IPS-20b (cell line): ENCODE results near the gene NUP58.

ENCODE experiments used
- H3K27ac ChIP-seq: one replicate; pipeline ENCODE4 v1.5.1; 2013; ENCODE audit warnings: low read length
- H3K27me3 ChIP-seq: 2 replicates; pipeline ENCODE4 v1.6.1; 2013; ENCODE audit warnings: mild to moderate bottlenecking, low read length, inconsistent platforms; ENCODE audit not compliant: insufficient read depth
- H3K36me3 ChIP-seq: 2 replicates; pipeline ENCODE4 v1.6.1; 2013; ENCODE audit warnings: low read depth, mild to moderate bottlenecking, inconsistent platforms, low read length, moderate library complexity; ENCODE audit not compliant: insufficient read depth
- H3K4me1 ChIP-seq: 2 replicates; pipeline ENCODE4 v1.6.1; 2013; ENCODE audit warnings: mild to moderate bottlenecking, control low read depth, inconsistent platforms, low read length, moderate library complexity; ENCODE audit not compliant: insufficient read depth
- H3K4me3 ChIP-seq: 2 replicates; pipeline ENCODE4 v1.5.1; 2013; ENCODE audit warnings: mild to moderate bottlenecking, low read length, inconsistent platforms
- H3K9ac ChIP-seq: 2 replicates; pipeline ENCODE4 v1.6.1; 2013; ENCODE audit warnings: low read depth, mild to moderate bottlenecking, inconsistent platforms, low read length, moderate library complexity
- H3K9me3 ChIP-seq: 2 replicates; pipeline ENCODE4 v1.6.1; 2013; ENCODE audit warnings: mild to moderate bottlenecking, low read depth, low read length, inconsistent platforms; ENCODE audit not compliant: insufficient read depth

The NUP58 gene

DNA sequence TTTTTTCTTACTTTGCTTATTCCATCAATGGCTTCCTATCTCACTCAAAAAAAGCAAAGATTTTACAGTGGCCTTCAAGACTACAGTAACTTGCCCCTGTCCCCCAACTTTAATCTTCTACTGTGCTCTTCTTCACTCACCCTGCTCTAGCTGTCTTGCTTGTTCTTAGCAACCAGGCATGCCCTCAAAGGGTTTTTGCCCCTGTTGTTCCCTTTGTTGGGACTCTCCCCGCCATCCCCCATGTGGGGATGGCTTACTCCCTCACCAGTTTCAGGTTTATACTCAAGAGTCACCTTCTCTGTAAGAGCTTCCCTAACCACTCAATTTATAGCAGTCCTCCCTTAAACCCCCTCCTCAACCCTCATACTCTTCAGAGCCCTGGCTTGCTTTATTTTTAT, 19.5 kb upstream of the NUP58 start:
- Histone ChIP-seq H3K27ac (no peak overlapping the region), H3K9ac (no peak overlapping the region), H3K9me3 (no peaks in the 10 kb centered on the region), H3K4me1 (peaks cover 4% of the 10 kb centered on the region; the same call in 1 of the 2 replicates), H3K27me3 (peaks cover 11% of the 10 kb centered on the region; the same call in 1 of the 2 replicates), H3K36me3 (no peaks in the 10 kb centered on the region), H3K4me3 (no peak overlapping the region)

DNA sequence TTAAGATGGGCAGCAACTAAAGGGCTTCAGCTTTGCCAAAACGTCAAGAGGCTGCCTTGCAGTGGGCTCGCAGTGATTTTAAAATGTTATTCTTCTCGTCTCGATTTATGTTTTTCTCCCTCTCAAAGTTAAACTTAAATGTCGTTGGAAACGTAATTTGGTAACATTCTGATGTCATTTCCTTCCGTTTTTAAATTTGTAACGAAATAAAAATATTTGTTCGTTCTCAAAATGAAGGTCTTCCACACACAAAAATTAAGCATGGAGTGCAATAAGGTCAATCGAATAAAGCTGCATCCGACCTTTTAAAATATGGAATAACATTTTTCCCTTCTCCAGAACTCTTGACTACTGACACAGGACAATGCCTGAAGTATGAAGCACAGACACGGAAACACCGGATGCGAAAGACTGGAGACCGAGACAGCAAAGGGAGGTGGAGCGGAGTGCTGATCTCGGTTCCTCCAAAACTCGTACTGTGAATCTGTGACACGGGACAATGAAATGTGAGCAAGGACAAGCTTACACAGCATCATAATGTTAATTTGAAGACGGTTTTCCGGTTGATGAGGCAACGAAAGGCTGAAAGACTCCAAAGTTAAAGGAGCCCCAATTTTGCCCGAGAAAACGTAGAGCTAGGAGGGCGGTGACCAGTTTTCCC, 15.0 kb upstream of the NUP58 start:
- no peaks in the 10 kb centered on the region for H3K9me3 ChIP-seq
- H3K27me3 ChIP-seq = peaks cover 15% of the 10 kb centered on the region; the same call in 1 of the 2 replicates
- H3K27ac ChIP-seq = no peak overlapping the region

GRCh38 chr13:25286969-25287961, 14.2 kb upstream of the NUP58 start, which contains the start of gene MTMR6:
MTMR6 (minus strand) TSS chr13:25287488; CDS start chr13:25287247, 241 bp downstream.
- Histone ChIP-seq H3K27ac (no peak within 1 kb of the TSS), H3K9me3 (no peaks in the 10 kb centered on the region), H3K27me3 (peaks cover 15% of the 10 kb centered on the region; the same call in 1 of the 2 replicates), H3K4me3 (peak within 1 kb of the TSS; percentile 99), H3K4me1 (peaks cover 4% of the 10 kb centered on the region; the same call in 1 of the 2 replicates), H3K36me3 (no peaks in the 10 kb centered on the region), H3K9ac (peak within 1 kb of the TSS; percentile 85; the same call in 1 of the 2 replicates)

More for the DNA sequence above, 15.0 kb upstream of the NUP58 start:
- peak overlapping the region; percentile 99 for H3K4me3 ChIP-seq
- peak overlapping the region; percentile 85; the same call in 1 of the 2 replicates for H3K9ac ChIP-seq
- H3K4me1 ChIP-seq = peaks cover 4% of the 10 kb centered on the region; the same call in 1 of the 2 replicates
- H3K36me3 ChIP-seq = no peaks in the 10 kb centered on the region

DNA sequence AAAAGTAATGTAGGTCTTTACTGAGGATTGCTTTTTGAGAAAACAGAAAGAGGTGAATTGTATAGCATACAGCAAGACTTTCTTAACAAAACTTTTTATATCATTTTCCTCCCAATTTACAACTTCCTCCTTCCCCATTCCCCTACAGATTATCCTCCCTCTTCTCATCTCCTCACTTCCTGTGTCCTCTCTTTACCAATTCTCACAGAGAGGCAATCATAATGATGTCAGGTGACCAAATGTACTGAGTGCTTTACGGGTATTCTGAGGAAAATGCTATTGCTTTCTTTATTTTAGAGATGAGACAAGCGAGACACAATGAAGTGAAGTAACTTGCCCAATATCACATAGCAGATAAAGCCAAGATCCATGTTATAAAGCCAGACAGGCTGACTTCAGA, 12.5 kb upstream of the NUP58 start:
- Histone ChIP-seq H3K36me3 (no peaks in the 10 kb centered on the region), H3K9me3 (no peaks in the 10 kb centered on the region), H3K9ac (no peak overlapping the region), H3K4me3 (no peak overlapping the region), H3K27me3 (peaks cover 15% of the 10 kb centered on the region; the same call in 1 of the 2 replicates), H3K4me1 (peaks cover 4% of the 10 kb centered on the region; the same call in 1 of the 2 replicates), H3K27ac (no peak overlapping the region)

- no peak overlapping the region for H3K27ac ChIP-seq
Observed at GRCh38 chr13:25291691-25292090, 9.7 kb upstream of the NUP58 start.

DNA sequence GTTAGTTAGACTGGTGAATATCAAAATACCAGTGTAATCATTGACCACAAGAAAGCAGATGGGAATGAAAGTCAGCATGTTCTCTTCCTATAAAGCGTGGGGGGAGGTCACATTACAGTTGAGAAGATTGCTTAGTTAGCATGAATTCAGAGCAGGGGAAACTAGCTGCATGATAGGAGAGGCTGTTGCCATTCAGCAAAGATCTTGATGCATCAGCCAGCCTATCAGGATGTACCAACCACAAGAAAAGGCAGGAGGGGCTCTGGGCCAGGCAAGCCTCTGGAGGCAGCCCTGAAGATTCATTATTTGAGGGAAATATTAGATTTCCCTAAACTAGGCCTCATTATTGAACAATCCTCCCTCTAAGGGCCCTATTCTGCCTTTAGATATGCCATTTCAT, 9.1 kb upstream of the NUP58 start:
- no peak overlapping the region for H3K4me3 ChIP-seq

More at GRCh38 chr13:25291691-25292090, 9.7 kb upstream of the NUP58 start:
- no peaks in the 10 kb centered on the region for H3K36me3 ChIP-seq
- no peaks in the 10 kb centered on the region for H3K9me3 ChIP-seq
- H3K9ac ChIP-seq = no peak overlapping the region
- no peaks in the 10 kb centered on the region for H3K4me1 ChIP-seq
- peaks cover 23% of the 10 kb centered on the region for H3K27me3 ChIP-seq
- H3K4me3 ChIP-seq = no peak overlapping the region

DNA sequence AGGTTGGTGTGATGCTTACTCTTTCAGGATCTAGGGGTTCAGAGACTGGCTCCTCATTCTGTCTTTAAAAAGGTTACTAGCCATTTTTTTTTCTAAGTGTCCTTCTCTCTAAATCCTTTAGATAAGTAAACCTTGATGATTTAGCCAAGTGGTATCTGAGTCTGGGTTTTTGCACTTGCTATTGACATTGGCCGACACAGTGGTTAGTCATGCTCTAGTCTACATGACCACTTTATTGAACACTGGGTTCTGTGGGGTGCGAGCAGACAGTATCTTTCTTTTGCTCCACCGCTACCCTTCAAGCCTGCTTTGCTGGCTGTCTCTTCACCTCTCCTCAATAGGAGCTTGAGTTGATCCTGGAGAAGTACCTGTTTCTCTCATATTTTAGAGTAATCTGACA, 6.2 kb upstream of the NUP58 start:
- no peak overlapping the region for H3K9ac ChIP-seq
- H3K4me1 ChIP-seq = no peaks in the 10 kb centered on the region
- no peak overlapping the region for H3K27ac ChIP-seq
- no peak overlapping the region for H3K4me3 ChIP-seq
- peaks cover 40% of the 10 kb centered on the region for H3K27me3 ChIP-seq
- H3K36me3 ChIP-seq = no peaks in the 10 kb centered on the region
- H3K9me3 ChIP-seq = no peaks in the 10 kb centered on the region

More for the DNA sequence above, 9.1 kb upstream of the NUP58 start:
- H3K27ac ChIP-seq = no peak overlapping the region
- H3K36me3 ChIP-seq = no peaks in the 10 kb centered on the region
- no peaks in the 10 kb centered on the region for H3K9me3 ChIP-seq
- no peaks in the 10 kb centered on the region for H3K4me1 ChIP-seq
- H3K9ac ChIP-seq = no peak overlapping the region
- H3K27me3 ChIP-seq = peaks cover 30% of the 10 kb centered on the region

DNA sequence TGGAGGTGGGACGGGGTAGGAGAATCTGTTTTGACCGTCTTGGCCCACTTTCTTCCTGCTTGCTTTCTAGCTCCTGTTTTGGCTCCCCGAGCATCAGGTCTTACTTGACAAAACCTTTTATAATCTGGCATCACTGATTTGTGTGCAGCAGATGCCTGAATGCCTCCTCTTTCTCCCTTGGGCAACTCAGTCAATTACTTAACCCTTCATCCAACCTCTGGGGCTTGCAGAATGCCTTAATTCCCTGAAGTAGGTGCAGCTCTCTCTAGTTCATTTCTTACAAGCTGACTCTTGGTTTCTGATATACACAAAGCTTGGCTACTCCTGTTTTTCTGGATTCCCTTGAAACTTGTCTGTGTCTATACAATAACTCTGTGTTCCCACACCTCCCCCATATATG, 5.7 kb upstream of the NUP58 start:
- no peaks in the 10 kb centered on the region for H3K36me3 ChIP-seq
- H3K4me1 ChIP-seq = no peaks in the 10 kb centered on the region
- H3K27me3 ChIP-seq = peaks cover 40% of the 10 kb centered on the region
- no peak overlapping the region for H3K27ac ChIP-seq
- H3K9ac ChIP-seq = no peak overlapping the region
- H3K4me3 ChIP-seq = no peak overlapping the region
- no peaks in the 10 kb centered on the region for H3K9me3 ChIP-seq

DNA sequence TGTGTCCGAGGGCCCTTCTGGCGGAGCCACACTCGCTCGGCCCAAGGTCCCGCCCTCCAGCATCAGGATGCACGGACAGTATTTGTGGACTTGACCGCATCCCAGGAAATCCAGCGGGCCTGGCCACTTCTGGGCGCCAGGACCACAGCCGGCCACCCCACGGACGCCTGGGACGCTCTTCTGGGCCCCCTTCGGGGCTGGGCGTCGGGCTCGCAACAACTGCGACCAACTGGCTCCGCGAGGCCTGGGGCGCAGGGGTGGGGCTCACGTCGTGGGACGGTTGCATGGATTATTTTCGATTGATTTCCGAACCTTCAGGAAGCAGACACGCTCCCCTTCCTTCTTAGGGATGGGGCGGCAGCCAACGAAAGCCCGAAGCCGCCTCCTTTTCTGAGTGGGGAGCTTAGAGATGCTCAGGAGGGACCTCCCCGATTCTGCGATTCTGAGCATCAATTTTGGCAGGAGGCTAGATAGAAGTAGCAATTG, 521 bp upstream of the NUP58 start:
- Histone ChIP-seq H3K36me3 (peaks cover 26% of the 10 kb centered on the region), H3K9me3 (no peaks in the 10 kb centered on the region), H3K9ac (peak overlapping the region; percentile 93; the same call in 1 of the 2 replicates), H3K27ac (no peak overlapping the region), H3K4me3 (peak overlapping the region; percentile 95), H3K27me3 (peaks cover 29% of the 10 kb centered on the region), H3K4me1 (no peaks in the 10 kb centered on the region)

DNA sequence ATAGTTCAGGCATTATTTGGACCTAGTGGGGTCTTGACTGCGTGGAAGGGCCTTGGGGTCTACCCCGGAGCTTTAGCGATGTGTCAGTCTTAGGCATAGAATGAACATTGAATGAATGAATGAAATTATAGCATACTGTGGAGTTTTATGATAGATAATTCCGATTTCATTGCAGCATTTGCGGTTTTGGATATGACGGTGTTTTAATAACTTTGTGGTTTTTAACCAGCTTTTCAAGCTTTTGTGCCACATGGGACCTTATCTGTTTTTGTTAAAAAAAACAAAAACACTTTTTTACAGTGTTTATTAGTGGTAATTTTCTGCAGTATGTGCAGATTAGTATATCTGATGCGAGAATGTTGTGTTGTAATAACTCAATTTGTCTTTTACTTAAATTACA, 696 bp downstream of the NUP58 start:
- Histone ChIP-seq H3K9me3 (no peaks in the 10 kb centered on the region), H3K27ac (no peak overlapping the region), H3K4me3 (peak overlapping the region; percentile 95), H3K36me3 (peaks cover 35% of the 10 kb centered on the region), H3K4me1 (no peaks in the 10 kb centered on the region), H3K27me3 (peaks cover 17% of the 10 kb centered on the region), H3K9ac (peak overlapping the region; percentile 93)

DNA sequence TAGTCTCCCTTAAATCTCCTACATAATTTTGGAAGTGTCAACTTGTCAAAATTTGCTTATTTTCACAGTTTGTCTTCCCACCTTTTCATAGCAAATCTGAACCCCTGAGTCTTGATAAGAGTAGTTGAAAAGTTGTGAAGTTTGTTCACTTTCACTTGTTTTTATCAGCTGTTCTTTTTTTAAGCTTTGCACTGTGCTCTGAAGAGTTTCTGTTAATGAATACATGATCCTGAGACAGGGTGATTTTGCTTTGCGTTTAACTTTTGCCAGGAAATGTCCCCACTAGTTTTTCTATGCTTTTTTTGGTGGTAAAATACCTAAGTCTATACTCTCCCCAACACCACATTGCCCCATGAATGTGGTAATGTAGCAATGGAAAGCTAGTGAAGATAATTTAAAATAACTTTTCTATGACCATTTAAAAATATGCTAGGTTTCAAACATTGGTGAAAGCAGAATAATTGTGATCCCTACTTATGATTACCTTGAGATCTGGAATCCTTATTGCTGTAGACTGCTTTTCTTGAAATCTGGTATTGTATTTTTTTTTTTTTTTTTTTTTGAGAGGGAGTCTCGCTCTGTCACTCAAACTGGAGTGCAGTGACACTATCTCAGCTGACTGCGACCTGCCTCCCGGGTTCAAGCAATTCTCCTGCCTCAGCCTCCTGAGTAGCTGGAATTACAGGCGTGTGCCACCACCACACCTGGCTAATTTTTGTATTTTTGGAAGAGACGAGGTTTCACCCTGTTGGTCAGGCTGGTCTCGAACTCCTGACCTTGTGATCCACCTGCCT, 5.4 kb downstream of the NUP58 start:
- Histone ChIP-seq H3K4me3 (no peak overlapping the region), H3K27me3 (no peaks in the 10 kb centered on the region), H3K27ac (no peak overlapping the region), H3K4me1 (no peaks in the 10 kb centered on the region), H3K36me3 (peaks cover 77% of the 10 kb centered on the region), H3K9ac (no peak overlapping the region), H3K9me3 (no peaks in the 10 kb centered on the region)
